Upper lobe of left lung (tissue), 4 donors: ENCODE measurements around the gene CGREF1.

Source experiments
- CTCF ChIP-seq, 6 experiments: fragments of 450-650 bp in 4 of 6; fragments of 200-600 bp in 2 of 6; sonication (generic) in 2 of 6; IDR thresholded peaks; one replicate each; pipeline ENCODE4 v1.5.1; 2016 to 2019; ENCODE audit warnings: antibody characterized with exemption in 6 of 6
- POLR2A ChIP-seq, 4 donors: fragments of 450-650 bp; IDR thresholded peaks; one replicate each; pipeline ENCODE4 v1.5.1; 2016 to 2017; ENCODE audit warnings: antibody characterized with exemption in 4 of 4, mild to moderate bottlenecking in 2 of 4

GRCh38 chr2:27073782-27074181 lies 45.1 kb downstream of the CGREF1 start:
- TF ChIP-seq CTCF (IDR thresholded peaks at IDR 0.05) = no peak
- TF ChIP-seq POLR2A (IDR thresholded peaks at IDR 0.05) = no peak
